ENCODE data around the gene EDC4. TPM values are rescaled to one million over a fixed set of nuclear protein-coding genes. Genes with fewer than 3 reads are reported as not detected.

Gene EDC4
- total RNA-seq, 1 donor from 2014 or later, result 51.2 TPM

GRCh38 chr16:67868290-67868689 lies 4.6 kb upstream of the EDC4 start:
- Histone ChIP-seq H3K4me1 (peaks cover 8% of the 10 kb centered on the region), H3K27ac (no peak overlapping the region), H3K27me3 (ENCODE audit: low read depth) (no peaks in the 10 kb centered on the region), H3K9me3 (no peaks in the 10 kb centered on the region), H3K4me3 (no peak overlapping the region), H3K36me3 (peaks cover 69% of the 10 kb centered on the region)
- intact Hi-C loops (cut with DNase I), result no loop called here
- no peak for TF ChIP-seq CTCF (IDR thresholded peaks at IDR 0.05)
- no peak for DNase-seq
- ATAC-seq, result no peak

GRCh38 chr16:67869653-67870052 lies 3.2 kb upstream of the EDC4 start:
- intact Hi-C loops (cut with DNase I), result no loop called here
- no peak for TF ChIP-seq CTCF (IDR thresholded peaks at IDR 0.05)
- ATAC-seq, result no peak
- Histone ChIP-seq H3K36me3 (peaks cover 69% of the 10 kb centered on the region), H3K4me1 (peaks cover 19% of the 10 kb centered on the region), H3K9me3 (no peaks in the 10 kb centered on the region), H3K27me3 (ENCODE audit: low read depth) (no peaks in the 10 kb centered on the region), H3K27ac (no peak overlapping the region), H3K4me3 (no peak overlapping the region)
- DNase-seq, result no peak

- intact Hi-C loops (cut with DNase I), result no loop called here
- no peak for TF ChIP-seq CTCF (IDR thresholded peaks at IDR 0.05)
- ATAC-seq, result no peak
- H3K27ac ChIP-seq, result no peak overlapping the region
- H3K4me3 ChIP-seq, result no peak overlapping the region
- no peak for DNase-seq
- peaks cover 30% of the 10 kb centered on the region for H3K4me1 ChIP-seq
- H3K27me3 ChIP-seq (ENCODE audit: low read depth), result no peaks in the 10 kb centered on the region
- H3K9me3 ChIP-seq, result no peaks in the 10 kb centered on the region
- H3K36me3 ChIP-seq, result peaks cover 63% of the 10 kb centered on the region
Measured at GRCh38 chr16:67871256-67871655, 1.6 kb upstream of the EDC4 start.

DNA sequence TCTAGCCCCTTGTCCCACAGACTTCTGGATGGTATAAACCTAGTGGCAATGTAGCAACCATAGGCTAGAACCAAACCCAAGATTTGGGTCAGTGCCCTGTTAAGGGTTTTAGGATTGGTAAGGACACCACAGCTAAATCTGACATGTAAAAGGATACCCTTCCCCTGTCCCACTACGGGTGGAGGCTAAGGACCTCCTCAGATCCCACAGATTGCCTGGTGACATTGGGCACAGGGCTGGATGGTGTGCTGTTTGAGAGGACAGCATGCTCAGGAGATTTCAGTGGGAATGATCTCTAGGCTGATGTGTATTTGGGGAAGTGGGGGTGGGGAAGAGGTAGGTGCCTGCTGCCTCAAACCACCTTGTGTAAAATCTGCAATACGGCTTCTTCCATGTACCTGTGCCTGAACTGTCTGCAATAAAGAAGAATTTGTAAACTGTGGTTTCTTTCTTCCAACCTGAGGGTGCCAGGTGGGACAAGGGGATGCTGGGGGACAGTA lies 671 bp upstream of the EDC4 start:
- no peak for ATAC-seq
- DNase-seq, result no peak
- no peaks in the 10 kb centered on the region for H3K27me3 ChIP-seq (ENCODE audit: low read depth)
- no peaks in the 10 kb centered on the region for H3K9me3 ChIP-seq
- TF ChIP-seq CTCF (IDR thresholded peaks at IDR 0.05), result no peak
- peaks cover 63% of the 10 kb centered on the region for H3K36me3 ChIP-seq
- intact Hi-C loops (cut with DNase I), result no loop called here
- peak overlapping the region; percentile 99 for H3K4me3 ChIP-seq
- H3K27ac ChIP-seq, result peak overlapping the region; percentile 90
- H3K4me1 ChIP-seq, result peaks cover 30% of the 10 kb centered on the region

GRCh38 chr16:67873435-67874370 lies 851 bp downstream of the EDC4 start:
- ATAC-seq, result peak; percentile 10 to 32
- peaks cover 63% of the 10 kb centered on the region for H3K36me3 ChIP-seq
- H3K27ac ChIP-seq, result peak overlapping the region; percentile 90

More at GRCh38 chr16:67873435-67874370, 851 bp downstream of the EDC4 start:
- intact Hi-C loops (cut with DNase I), result no loop called here
- no peak for DNase-seq
- peak overlapping the region; percentile 99 for H3K4me3 ChIP-seq
- no peaks in the 10 kb centered on the region for H3K27me3 ChIP-seq (ENCODE audit: low read depth)
- no peak for TF ChIP-seq CTCF (IDR thresholded peaks at IDR 0.05)
- H3K9me3 ChIP-seq, result no peaks in the 10 kb centered on the region
- H3K4me1 ChIP-seq, result peaks cover 30% of the 10 kb centered on the region

Data from lower lobe of right lung (tissue), 2 donors.